ENCODE measurements around the gene SNRPA1.

Gene SNRPA1

DNA sequence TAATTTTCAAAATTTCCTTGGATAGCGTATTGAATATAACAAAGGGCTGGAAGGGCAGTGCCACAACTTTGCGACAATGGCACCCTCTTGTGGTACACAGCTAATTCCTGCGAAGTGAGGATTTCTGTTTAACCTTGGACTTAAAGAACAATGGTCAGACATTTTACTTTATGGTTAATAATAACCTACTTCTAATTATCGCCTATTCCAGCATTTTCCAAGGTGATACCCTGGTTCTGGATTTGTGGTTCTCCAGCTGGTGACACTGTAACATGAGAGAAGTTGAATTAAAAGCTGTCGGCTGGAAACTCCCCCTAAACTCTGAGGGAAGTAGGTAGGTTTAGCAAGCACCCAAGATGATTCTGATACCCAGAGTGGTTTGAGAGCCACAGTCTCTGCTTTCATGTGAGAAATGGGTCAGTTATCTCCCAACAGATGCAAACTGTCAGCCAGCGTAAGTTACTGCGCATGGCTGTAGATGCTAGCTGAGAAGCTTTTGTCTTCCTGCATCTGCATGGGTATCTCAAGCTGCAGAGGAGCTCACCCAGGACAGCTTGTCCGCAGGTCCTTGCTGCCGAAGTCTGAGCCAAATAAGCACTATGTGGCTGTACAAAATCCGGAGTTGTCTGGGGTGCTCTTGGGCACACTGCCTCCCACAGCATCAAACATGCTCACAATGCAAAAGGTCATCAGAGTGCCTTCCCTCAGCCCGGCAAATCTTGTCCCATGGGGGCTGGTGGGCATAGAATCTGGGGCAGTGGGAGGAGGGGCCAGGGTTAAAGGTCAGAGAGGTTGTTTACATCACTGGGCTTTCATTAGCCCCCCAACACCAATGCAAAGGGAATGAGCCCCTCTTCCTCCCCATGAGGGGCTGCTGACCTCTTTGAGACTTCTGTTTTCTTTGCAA, 36.6 kb downstream of the SNRPA1 start:
- no peaks in the 10 kb centered on the region for H3K9me3 ChIP-seq (ENCODE audit: insufficient read depth, low read length)
- peaks cover 53% of the 10 kb centered on the region for H3K27me3 ChIP-seq (ENCODE audit: low read depth, low read length)
- no peak overlapping the region for H3K9ac ChIP-seq (ENCODE audit: low read length)
- no peaks in the 10 kb centered on the region for H3K36me3 ChIP-seq (replicated peaks; ENCODE audit: low read depth, low read length)
- no peaks in the 10 kb centered on the region for H4K20me1 ChIP-seq (ENCODE audit: insufficient read depth, low read length)
- H2AFZ ChIP-seq (ENCODE audit: low read depth, low read length) = no peak overlapping the region
- H3K27ac ChIP-seq (ENCODE audit: low read length) = no peak overlapping the region
- no peak for TF ChIP-seq EZH2phosphoT487 (IDR thresholded peaks at IDR 0.05; ENCODE audit: low read depth)
- TF ChIP-seq, protein P1, sequence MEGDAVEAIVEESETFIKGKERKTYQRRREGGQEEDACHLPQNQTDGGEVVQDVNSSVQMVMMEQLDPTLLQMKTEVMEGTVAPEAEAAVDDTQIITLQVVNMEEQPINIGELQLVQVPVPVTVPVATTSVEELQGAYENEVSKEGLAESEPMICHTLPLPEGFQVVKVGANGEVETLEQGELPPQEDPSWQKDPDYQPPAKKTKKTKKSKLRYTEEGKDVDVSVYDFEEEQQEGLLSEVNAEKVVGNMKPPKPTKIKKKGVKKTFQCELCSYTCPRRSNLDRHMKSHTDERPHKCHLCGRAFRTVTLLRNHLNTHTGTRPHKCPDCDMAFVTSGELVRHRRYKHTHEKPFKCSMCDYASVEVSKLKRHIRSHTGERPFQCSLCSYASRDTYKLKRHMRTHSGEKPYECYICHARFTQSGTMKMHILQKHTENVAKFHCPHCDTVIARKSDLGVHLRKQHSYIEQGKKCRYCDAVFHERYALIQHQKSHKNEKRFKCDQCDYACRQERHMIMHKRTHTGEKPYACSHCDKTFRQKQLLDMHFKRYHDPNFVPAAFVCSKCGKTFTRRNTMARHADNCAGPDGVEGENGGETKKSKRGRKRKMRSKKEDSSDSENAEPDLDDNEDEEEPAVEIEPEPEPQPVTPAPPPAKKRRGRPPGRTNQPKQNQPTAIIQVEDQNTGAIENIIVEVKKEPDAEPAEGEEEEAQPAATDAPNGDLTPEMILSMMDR (IDR thresholded peaks at IDR 0.05; ENCODE audit: low read depth, low read length) = peak; percentile 98
- no peaks in the 10 kb centered on the region for H3K79me2 ChIP-seq (ENCODE audit: low read length)
- peak overlapping the region; percentile 19; the same call in 1 of the 2 replicates for H3K4me2 ChIP-seq (ENCODE audit: low read length)
- no peaks in the 10 kb centered on the region for H3K4me1 ChIP-seq (ENCODE audit: low read length)
- H3K4me3 ChIP-seq (ENCODE audit: low read length) = no peak overlapping the region

DNA sequence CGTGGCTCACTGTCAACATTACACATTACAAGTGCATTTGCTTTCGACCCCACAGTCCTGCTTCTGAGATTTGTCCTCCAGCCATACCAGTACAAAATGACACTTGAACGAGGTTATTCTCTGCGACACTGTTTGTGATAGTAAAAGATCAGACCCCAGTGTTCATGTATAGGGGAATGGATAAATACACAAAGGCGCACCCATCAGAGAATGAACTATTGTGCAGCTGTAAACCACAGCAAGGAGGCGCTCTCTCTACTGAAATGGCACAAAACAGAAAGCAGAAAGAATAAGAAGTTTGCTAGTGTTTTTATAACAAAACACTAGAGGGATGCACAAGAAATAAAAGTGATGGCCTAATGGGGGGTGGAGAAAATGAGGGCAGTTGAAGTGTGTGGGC, 38.3 kb downstream of the SNRPA1 start:
- peaks cover 7% of the 10 kb centered on the region for H3K4me1 ChIP-seq (ENCODE audit: low read length)
- no peak overlapping the region for H3K27ac ChIP-seq (ENCODE audit: low read length)
- H3K79me2 ChIP-seq (ENCODE audit: low read length) = no peaks in the 10 kb centered on the region
- no peak overlapping the region for H2AFZ ChIP-seq (ENCODE audit: low read depth, low read length)
- no peak overlapping the region for H3K4me3 ChIP-seq (ENCODE audit: low read length)
- H3K4me2 ChIP-seq (ENCODE audit: low read length) = no peak overlapping the region
- TF ChIP-seq, protein P1 (IDR thresholded peaks at IDR 0.05; ENCODE audit: low read depth, low read length) = peak; percentile 67
- TF ChIP-seq EZH2phosphoT487 (IDR thresholded peaks at IDR 0.05; ENCODE audit: low read depth) = no peak
- H3K36me3 ChIP-seq (replicated peaks; ENCODE audit: low read depth, low read length) = no peaks in the 10 kb centered on the region
- peaks cover 59% of the 10 kb centered on the region for H3K27me3 ChIP-seq (ENCODE audit: low read depth, low read length)
- no peak overlapping the region for H3K9ac ChIP-seq (ENCODE audit: low read length)
- H3K9me3 ChIP-seq (ENCODE audit: insufficient read depth, low read length) = no peaks in the 10 kb centered on the region
- no peaks in the 10 kb centered on the region for H4K20me1 ChIP-seq (ENCODE audit: insufficient read depth, low read length)

DNA sequence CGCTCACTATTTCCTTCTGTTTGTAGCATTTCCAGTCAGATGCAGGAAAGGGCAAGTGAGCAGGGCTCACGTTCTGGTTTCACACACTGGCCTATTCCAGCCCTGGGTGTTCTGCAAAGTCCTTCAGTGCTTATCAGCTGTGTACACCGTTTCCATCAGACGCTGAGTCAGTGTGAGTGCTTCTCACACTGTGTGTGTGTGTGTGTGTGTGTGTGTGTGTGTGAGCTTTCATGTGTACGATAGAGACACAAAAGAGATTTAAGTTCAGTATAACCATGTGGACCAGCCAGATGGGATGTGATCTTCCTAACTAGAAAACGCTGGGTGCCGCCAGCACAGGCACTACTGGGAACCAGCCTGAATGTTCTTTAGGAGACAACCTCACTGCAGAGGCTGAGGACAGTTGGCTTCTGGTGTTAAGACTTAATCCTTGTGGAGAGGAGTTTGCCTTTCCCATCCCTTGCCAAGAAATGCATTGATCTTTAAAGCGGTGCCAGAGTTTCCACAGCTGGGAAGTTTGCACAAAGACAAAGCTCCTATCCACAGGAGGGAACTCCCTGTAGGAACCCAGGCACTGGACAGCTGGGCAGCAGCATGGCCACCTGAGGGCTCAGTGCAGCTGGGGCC, 39.3 kb downstream of the SNRPA1 start:
- Histone ChIP-seq H3K4me2 (ENCODE audit: low read length) (no peak overlapping the region), H3K27ac (ENCODE audit: low read length) (no peak overlapping the region), H3K27me3 (ENCODE audit: low read depth, low read length) (peaks cover 56% of the 10 kb centered on the region), H4K20me1 (ENCODE audit: insufficient read depth, low read length) (peaks cover 2% of the 10 kb centered on the region; the same call in 1 of the 2 replicates), H3K4me1 (ENCODE audit: low read length) (peaks cover 8% of the 10 kb centered on the region), H3K79me2 (ENCODE audit: low read length) (peaks cover 5% of the 10 kb centered on the region), H3K9ac (ENCODE audit: low read length) (no peak overlapping the region), H3K36me3 (replicated peaks; ENCODE audit: low read depth, low read length) (no peaks in the 10 kb centered on the region), H3K4me3 (ENCODE audit: low read length) (no peak overlapping the region), H3K9me3 (ENCODE audit: insufficient read depth, low read length) (no peaks in the 10 kb centered on the region), H2AFZ (ENCODE audit: low read depth, low read length) (no peak overlapping the region)
- TF ChIP-seq EZH2phosphoT487 (IDR thresholded peaks at IDR 0.05; ENCODE audit: low read depth) = no peak
- TF ChIP-seq, protein P1 (IDR thresholded peaks at IDR 0.05; ENCODE audit: low read depth, low read length) = no peak

DNA sequence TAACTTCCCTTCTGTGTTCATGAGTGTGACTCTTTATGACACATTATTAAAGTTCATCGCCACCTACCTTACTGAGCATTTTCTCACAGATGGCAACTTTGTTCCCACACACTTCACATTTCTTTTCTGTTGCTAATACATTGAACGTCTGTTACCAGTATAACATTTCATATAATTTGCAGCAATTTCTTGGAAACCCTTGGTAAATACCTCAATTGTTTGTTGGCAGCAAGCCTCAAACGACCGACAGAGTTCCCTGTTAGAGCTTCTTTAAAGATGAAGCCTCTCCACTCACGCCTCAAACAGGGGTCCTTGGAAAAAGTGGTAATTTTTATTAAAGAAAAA, 40.0 kb downstream of the SNRPA1 start:
- Histone ChIP-seq H3K9ac (ENCODE audit: low read length) (no peak overlapping the region), H3K4me1 (ENCODE audit: low read length) (peaks cover 15% of the 10 kb centered on the region), H3K27ac (ENCODE audit: low read length) (no peak overlapping the region), H3K27me3 (ENCODE audit: low read depth, low read length) (peaks cover 55% of the 10 kb centered on the region), H3K4me2 (ENCODE audit: low read length) (no peak overlapping the region), H3K4me3 (ENCODE audit: low read length) (no peak overlapping the region), H4K20me1 (ENCODE audit: insufficient read depth, low read length) (peaks cover 9% of the 10 kb centered on the region; the same call in 1 of the 2 replicates), H3K79me2 (ENCODE audit: low read length) (peaks cover 12% of the 10 kb centered on the region), H3K36me3 (replicated peaks; ENCODE audit: low read depth, low read length) (no peaks in the 10 kb centered on the region), H2AFZ (ENCODE audit: low read depth, low read length) (no peak overlapping the region), H3K9me3 (ENCODE audit: insufficient read depth, low read length) (no peaks in the 10 kb centered on the region)
- TF ChIP-seq, protein P1 (IDR thresholded peaks at IDR 0.05; ENCODE audit: low read depth, low read length) = no peak
- no peak for TF ChIP-seq EZH2phosphoT487 (IDR thresholded peaks at IDR 0.05; ENCODE audit: low read depth)
